Motor neuron (in vitro differentiated cells): ENCODE results near the gene IQSEC3. TPM values are rescaled to one million over a fixed set of nuclear protein-coding genes. Genes with fewer than 3 reads are reported as not detected.

Experiments
- ATAC-seq, 8 experiments: fragments of 200-7000 bp; cut with Tn5 transposase; replicated peaks in 6 of 8; 2 replicates each; pipeline ENCODE4 v1.8.0; 2021; ENCODE audit warnings: mild to moderate bottlenecking in 8 of 8, moderate library complexity in 8 of 8
- H3K27ac ChIP-seq, 2 donors: fragments of 250-450 bp; sonication (Bioruptor Pico); 2 replicates each; pipeline ENCODE4 v1.9.0; 2021; ENCODE audit warnings: antibody characterized with exemption in 2 of 2, mild to moderate bottlenecking in 2 of 2, moderate library complexity in 1 of 2
- H3K4me1 ChIP-seq, 2 donors: fragments of 250-450 bp; sonication (Bioruptor Pico); replicated peaks in 1 of 2; 2 replicates each; pipeline ENCODE4 v1.6.1; 2021; ENCODE audit warnings: antibody characterized with exemption in 2 of 2, mild to moderate bottlenecking in 2 of 2, moderate library complexity in 1 of 2
- H3K4me3 ChIP-seq, 5 donors: fragments of 250-450 bp; sonication (Bioruptor Pico); 2 replicates each; pipeline ENCODE4 v1.9.0; 2021; ENCODE audit warnings: antibody characterized with exemption in 5 of 5, mild to moderate bottlenecking in 5 of 5, moderate library complexity in 4 of 5
- WGBS, 10 experiments: fragments of 450-650 bp; shearing (Covaris generic); methylation state at CpG; one replicate each; pipeline ENCODE4 v1.0.0; 2022; 5-methylcytosine and 5-hydroxymethylcytosine counted together
- in situ Hi-C, 9 experiments: fragments of 400-800 bp; cut with MboI; loops; one replicate each; pipeline ENCODE4 v1.15.0; 2021; ENCODE audit warnings: low sequenced_read_pairs in 9 of 9, low pct_unique_long_range_greater_than_20kb in 2 of 9; ENCODE audit not compliant: unreplicated experiment in 9 of 9
- total RNA-seq, 8 experiments: library from RNA; unstranded; fragments of 300-600 nt; gene quantifications; 2 replicates each; pipeline versions ENCODE4 v1.2.3 to v1.2.4, GENCODE V29; 2022

The IQSEC3 gene
- total RNA-seq, 8 experiments from 2014 or later, result 0.09 to 5.6 (median 1.8) TPM

DNA sequence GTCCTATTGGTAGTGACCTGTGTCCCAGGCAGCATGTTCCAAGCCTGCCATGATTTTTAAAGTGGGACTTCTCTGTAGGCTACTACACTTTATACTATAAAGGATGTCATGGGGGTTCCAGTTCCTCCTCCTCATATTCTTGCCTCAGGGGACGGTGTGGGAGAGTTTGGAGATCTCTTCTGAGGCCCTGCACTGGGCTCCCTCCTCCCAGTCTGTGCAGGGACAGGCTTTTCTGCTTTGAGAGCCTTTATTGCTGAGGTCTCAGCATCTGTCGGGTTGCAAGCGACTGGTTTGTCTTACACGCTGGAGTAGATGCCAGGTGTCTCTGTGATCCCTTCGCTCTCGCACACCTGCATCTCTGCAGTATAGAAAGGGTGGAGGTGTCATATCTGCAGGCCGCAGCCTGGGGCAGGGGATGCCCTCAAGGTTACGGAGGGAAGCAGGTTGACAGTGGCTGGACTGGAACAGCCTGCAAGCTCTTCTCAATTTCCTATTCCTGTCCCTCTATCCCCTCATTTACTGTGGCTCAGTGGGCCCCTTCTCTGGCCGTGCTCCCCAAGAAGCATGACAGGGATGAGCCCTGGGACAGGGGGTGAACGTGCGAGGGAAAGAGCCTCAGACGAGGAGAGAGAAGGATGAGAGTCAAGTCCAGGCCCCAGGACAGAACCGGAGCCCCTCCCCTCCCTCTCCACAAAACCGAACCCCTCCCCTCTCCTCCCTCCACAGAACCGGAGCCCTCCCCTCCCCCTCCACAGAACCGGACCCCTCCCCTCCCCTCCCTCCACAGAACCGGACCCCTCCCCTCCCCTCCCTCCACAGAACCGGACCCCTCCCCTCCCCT is 96.1 kb downstream of the IQSEC3 start:
- peaks cover 34 to 35% of the 10 kb centered on the region in 2 donors for H3K4me1 ChIP-seq
- no peak overlapping the region for H3K27ac ChIP-seq
- no peak overlapping the region for H3K4me3 ChIP-seq
- WGBS, 10 experiments, result 0 to 80% (median 58%) methylated on average over 1 to 9 of the region's 18 CpGs; no CpG with 5 or more reads in 3 of the 10 experiments
- in situ Hi-C loops, result no loop called here
- ATAC-seq, result peak in 1 of 8 experiments; percentile 16

DNA sequence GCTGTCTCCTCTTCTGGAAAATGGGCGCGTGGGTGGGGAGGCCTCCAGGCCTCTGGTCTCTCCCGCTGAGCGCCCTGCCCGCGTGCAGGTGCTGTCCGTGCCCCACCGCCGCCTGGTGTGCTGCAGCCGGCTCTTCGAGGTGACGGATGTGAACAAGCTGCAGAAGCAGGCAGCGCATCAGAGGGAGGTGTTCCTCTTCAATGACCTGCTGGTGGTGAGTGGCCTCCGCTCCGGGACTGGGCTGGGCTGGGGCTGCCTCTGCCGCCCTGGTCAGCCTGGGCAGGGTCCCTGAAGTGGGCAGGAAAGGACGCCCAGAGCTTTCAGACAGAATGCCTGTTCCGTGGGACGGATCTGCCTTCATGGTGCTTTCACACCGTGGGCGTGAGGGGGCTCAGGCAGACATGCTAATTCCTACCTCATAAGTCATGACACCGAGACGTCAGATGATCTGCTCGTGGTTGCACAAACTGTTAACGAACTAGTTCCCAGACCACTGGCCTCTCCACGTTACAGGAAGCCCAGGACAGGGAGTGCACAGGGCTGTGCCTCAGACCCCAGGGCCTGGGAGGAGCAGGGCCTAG is 96.9 kb downstream of the IQSEC3 start:
- Histone ChIP-seq H3K27ac (no peak overlapping the region), H3K4me1 (peaks cover 36 to 43% of the 10 kb centered on the region in 2 donors), H3K4me3 (no peak overlapping the region)
- in situ Hi-C loops, result no loop called here
- peak in 6 of 8 experiments; percentile 12 to 71 (median 28) for ATAC-seq
- WGBS, 10 experiments, result 20 to 81% methylated on average over 1 to 3 of the region's 26 CpGs; no CpG with 5 or more reads in 8 of the 10 experiments

DNA sequence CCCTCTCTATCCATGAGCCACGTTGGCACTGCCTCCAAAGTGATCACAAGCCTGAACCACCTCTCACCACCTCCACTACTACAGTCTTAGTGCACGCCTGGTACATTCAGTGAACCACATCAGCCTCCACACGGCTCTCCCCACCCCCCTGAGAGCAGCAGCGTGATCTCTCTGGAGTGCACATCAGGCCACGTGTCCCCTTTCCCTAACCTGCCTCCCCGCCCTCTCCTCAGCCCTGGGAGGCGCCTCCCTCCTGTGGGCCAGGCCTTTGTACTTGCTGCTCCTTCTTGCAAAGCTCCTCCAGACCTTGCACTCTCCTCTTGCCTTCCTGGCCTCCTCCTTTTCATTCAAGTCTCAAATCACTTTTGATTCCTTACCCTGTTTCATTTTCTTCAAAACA is 97.6 kb downstream of the IQSEC3 start:
- no peak overlapping the region for H3K4me3 ChIP-seq
- in situ Hi-C loops, result no loop called here
- no peak overlapping the region for H3K27ac ChIP-seq
- 29 to 80% (median 70%) methylated on average over 1 to 5 of the region's 7 CpGs; no CpG with 5 or more reads in 4 of the 10 experiments for WGBS, 10 experiments
- peaks cover 36 to 45% of the 10 kb centered on the region in 2 donors for H3K4me1 ChIP-seq
- peak; percentile 75 to 97 (median 90) for ATAC-seq

DNA sequence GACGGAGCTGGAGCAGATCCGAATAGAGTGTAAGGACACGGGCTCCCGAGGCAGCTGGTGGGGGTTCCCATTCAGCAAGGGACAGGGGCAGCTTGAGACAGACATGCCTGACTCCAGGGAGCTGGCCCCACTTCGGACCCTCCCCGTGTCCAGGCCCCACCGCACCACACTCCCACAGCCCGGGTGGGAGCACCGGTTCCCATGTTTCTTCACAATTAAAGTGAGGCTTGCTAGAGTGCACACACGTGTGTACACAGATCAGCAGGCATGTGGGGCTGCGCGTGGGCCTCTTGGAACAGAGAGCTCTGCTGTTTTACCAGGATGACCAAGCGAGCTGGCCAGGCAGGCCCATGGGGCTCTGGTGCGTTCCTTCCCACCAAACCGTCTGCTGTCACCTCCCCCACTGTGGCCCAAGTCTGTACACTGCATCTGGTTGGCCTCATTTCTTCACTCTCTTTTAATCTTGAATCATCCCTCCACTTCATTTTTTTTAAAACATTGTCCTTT is 99.3 kb downstream of the IQSEC3 start:
- in situ Hi-C loops, result no loop called here

DNA sequence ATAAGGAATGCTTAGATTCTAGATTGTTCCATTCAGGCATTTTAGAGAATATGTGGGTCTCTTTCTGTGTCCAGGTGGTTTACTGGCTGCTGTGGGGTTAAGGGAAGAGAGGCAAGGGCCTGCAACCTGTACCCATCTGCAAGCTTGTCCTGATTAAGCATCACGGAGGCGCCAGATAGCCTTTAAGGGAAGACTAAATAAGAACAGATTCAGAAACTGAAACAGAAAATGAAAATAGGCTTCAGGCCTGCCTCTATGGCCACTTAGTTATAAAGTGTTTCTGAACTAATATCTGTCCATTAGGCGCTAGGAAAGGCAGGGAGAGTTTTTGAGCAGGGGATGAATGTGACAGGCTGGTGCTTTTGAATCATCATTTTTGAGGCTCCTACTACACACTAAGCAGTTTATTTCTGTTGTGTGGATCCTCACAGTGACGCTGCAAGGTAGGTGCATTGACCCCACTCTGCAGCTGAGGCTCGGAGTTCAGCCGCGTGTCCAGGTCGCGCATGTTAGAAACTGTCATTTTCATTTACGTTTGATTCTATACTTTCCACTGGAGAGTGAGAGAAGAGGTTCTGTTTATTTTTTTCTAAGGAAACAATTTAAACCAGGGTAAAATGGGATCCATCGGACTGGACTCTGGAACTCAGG is 100.0 kb downstream of the IQSEC3 start:
- WGBS, 10 experiments, result 58 to 95% (median 88%) methylated on average over 2 to 11 of the region's 11 CpGs; no CpG with 5 or more reads in 2 of the 10 experiments

More for the DNA sequence above, 99.3 kb downstream of the IQSEC3 start:
- H3K4me3 ChIP-seq, result no peak overlapping the region
- WGBS, 10 experiments, result 57 to 100% (median 83%) methylated on average over 1 to 5 of the region's 15 CpGs; no CpG with 5 or more reads in 4 of the 10 experiments
- no peak overlapping the region for H3K27ac ChIP-seq
- peaks cover 44 to 63% of the 10 kb centered on the region in 2 donors for H3K4me1 ChIP-seq
- no peak for ATAC-seq

DNA sequence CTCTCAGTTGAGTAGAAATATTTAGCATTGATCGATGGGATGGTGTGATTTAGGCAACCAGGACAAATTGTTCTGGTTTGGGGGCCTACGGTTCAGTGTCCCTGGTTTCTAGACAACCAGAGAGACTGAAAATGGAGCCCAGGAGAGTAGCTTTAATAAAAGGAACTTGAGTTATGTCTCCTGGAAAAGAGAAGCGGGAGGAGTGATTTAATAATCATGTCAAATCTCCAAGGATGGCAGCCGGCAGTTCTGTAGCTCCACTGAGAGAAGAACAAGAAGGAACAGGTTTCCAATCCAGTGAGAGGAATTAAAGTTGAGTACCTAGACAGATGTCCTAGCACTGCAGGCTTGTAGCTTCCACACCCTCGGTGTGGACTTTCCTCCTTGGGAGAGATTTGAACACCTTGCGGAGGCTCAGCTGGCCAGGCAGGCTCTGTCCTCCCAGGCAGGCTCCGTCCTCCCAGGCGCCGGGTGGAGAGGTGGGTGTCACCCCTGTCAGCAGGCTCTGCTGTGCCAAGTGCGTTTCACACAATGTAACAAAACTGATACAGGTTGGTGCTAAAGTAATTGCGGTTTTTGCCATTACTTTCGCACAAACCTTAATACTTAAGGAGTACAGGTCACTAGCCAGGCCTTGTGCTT is 101.5 kb downstream of the IQSEC3 start:
- 45 to 100% (median 81%) methylated on average over 1 to 11 of the region's 12 CpGs for WGBS, 10 experiments
- no peak overlapping the region for H3K27ac ChIP-seq
- no peak overlapping the region for H3K4me3 ChIP-seq
- peaks cover 58 to 83% of the 10 kb centered on the region in 2 donors for H3K4me1 ChIP-seq
- in situ Hi-C loops, result no loop called here
- no peak for ATAC-seq

More for the DNA sequence above, 100.0 kb downstream of the IQSEC3 start:
- no peak for ATAC-seq
- Histone ChIP-seq H3K4me3 (no peak overlapping the region), H3K4me1 (peaks cover 44 to 68% of the 10 kb centered on the region in 2 donors), H3K27ac (no peak overlapping the region)
- in situ Hi-C loops, result no loop called here

DNA sequence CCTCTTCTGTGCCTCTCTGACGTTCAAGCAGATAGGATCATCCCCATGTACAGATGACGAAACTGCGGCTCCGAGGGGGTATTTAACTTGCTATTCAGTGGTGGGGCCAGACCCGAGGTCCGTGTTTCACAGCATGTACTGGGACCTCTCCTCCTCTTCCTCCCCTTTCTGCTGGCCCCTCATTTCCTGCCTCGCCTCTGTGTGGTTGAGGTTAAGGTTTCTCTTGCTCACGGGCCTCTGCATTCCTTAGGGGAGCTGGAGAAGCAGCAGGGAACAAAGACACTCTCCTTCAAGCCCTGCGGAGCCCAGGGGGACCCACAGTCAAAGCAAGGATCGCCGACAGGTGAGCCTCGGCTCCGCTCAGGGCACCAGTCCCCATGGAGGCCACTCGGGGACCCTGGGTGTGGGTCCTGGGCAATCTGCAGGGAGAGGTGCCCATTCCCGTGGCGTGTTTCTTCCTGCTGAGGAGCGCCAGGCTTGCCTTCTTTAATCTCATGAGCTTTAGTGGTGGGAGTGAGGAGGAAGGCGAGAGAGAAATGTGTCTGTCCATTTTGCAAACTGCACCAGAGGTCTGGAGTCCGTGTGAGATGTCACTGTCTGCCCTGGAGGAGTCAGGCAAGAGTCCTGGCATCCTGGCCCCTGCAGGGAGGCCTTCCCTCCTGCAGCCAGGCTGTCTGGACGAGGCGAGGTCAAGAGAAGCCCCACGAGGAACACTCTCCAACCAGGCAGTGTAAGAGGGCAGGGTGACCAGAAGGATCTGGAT is 102.4 kb downstream of the IQSEC3 start:
- in situ Hi-C loops, result no loop called here

DNA sequence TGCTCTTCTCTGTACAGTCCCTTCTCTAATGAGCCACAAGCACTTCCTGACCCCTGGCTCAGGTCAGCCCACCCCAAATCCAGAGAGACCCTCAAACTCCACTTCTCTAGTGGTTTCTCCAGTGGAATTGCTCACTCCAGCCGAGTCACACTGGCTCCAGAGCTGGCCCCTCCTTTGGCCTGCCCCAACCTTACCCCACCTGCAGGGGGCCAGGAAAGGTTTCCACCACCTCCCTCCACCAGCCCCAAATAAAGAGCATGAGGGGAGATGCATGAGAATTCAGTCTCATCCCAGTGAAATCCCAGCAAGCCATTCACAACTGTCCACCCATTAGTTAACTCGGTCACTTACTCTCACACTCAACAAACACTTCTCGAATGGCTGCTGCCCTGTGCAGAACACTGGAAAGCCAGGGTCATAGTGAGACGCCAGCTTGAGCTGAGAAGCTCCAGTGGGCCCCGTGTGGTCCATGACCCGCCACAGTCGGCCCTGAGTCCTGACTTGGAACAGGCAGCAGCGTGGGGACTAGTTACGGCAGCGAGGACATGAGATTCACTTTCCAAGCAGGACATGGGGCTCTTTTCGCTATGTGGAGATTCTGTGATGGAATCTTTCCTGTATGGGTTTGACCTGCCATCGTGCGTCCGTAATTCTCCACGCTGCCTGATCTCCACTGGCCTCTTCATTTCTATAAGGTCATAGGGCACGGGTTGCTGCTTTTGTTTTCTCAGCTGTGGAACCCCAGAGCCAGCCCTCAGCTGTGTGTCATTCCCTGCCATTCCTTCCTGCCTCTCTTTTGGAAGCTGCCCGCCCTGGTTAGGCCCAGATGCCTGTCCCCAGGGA is 103.2 kb downstream of the IQSEC3 start:
- H3K4me1 ChIP-seq, result peaks cover 62 to 85% of the 10 kb centered on the region in 2 donors
- 55 to 100% (median 76%) methylated on average over 1 to 7 of the region's 17 CpGs; no CpG with 5 or more reads in 2 of the 10 experiments for WGBS, 10 experiments
- peak in 5 of 8 experiments; percentile 6 to 55 (median 8) for ATAC-seq
- no peak overlapping the region for H3K4me3 ChIP-seq
- H3K27ac ChIP-seq, result no peak overlapping the region
- in situ Hi-C loops, result no loop called here

More for the DNA sequence above, 102.4 kb downstream of the IQSEC3 start:
- Histone ChIP-seq H3K4me1 (peaks cover 63 to 86% of the 10 kb centered on the region in 2 donors), H3K4me3 (no peak overlapping the region), H3K27ac (no peak overlapping the region)
- 0 to 82% (median 70%) methylated on average over 1 to 11 of the region's 22 CpGs; no CpG with 5 or more reads in 5 of the 10 experiments for WGBS, 10 experiments
- no peak for ATAC-seq

DNA sequence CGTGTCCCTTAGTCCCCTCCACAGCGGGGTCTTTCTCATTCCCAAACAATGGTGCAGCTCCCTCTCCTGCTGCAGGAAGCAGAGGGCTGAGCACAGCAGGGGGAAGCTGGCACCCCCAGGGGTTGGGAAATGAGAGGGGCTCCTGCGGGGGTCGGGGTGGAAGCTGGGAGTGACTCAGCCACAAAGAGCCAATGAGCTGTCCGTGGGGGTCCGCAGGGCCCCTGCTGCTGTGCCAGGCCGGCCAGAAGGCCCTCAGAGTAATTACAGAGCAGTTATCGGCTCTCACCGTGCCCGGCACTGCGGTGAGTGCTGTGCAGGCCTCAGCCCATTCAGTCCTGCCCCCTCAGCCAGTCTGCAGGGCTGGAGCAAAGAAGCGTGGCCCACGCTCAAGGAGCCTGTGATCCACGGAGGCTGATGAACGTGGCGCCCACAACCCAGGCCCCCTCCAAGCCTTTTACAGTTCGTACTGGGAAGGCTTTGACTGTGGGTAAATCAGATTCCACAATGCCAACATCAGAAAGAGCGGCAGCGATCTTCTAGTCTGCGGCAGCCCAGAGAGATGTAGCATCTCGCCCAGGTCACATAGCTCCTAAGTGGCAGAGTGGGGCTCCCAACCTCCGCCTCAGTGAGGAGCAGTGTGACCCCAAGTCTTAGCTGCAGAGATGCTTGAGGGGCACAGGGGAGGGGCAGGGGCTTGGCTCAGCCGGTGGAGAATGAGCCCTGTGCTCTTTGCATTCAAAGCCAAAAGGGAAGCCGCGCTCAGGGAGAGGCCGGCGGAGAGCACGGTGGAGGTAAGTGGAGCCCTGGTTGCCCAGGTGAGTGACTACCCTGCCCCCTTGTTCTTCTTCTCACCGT is 104.0 kb downstream of the IQSEC3 start:
- in situ Hi-C loops, result no loop called here
- peak in 2 of 8 experiments; percentile 4 to 17 for ATAC-seq
- no peak overlapping the region for H3K27ac ChIP-seq
- no peak overlapping the region for H3K4me3 ChIP-seq
- H3K4me1 ChIP-seq, result peaks cover 71 to 91% of the 10 kb centered on the region in 2 donors
- 17 to 100% (median 44%) methylated on average over 1 to 8 of the region's 29 CpGs; no CpG with 5 or more reads in 4 of the 10 experiments for WGBS, 10 experiments

DNA sequence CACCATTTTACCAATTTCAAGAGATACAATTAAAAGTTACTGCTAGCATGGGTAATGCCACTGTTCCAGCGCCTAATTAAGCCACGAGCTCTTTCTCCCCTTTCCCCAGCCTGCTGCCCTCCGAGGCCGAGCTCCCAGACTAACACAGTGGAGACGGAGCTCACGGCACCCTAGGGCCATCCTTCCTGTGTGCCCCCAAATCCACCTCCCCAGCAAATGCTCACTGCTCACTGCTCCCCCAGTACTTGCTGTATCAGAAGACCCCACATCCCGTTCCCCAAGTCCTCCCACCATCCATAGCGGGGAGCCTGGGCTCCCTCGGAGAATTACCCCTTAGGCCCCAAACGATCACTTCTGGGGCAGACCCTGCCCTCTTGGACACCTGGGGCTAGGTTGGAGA is 104.7 kb downstream of the IQSEC3 start:
- H3K4me1 ChIP-seq, result peaks cover 73 to 93% of the 10 kb centered on the region in 2 donors
- in situ Hi-C loops, result no loop called here
- no peak overlapping the region for H3K27ac ChIP-seq
- 67 to 100% (median 85%) methylated on average over 1 to 4 of the region's 10 CpGs; no CpG with 5 or more reads in 4 of the 10 experiments for WGBS, 10 experiments
- H3K4me3 ChIP-seq, result no peak overlapping the region
- no peak for ATAC-seq
